HG03066 (cell line): ENCODE results near the gene KCNMA1.

Source experiments
- ATAC-seq: cut with Tn5 transposase; IDR thresholded peaks from one replicate; pipeline ENCODE4 v1.9.1; 2021; ENCODE audit warnings: low read depth; ENCODE audit not compliant: unreplicated experiment

The KCNMA1 gene

GRCh38 chr10:76959111-76959510, 678.5 kb downstream of the KCNMA1 start:
- ATAC-seq, result no peak

DNA sequence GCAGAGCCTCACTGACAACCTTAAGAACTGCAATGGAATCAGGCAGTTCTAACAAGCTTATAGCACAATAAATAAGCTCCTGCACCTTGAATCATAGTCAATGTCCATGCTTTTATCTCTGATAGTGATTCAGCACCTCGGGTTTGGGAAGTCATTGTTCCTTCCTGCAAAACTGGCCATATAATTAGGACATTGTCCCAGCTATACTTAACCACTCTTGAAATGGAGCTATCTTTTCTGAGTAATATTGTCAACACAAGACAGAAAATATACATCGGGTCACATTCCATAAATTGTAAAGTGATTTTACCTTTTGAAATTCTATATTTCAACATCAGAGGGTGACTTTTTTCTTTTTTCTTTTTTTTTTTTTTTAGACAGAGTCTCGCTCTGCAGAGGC, 682.8 kb downstream of the KCNMA1 start:
- no peak for ATAC-seq

- ATAC-seq, result no peak
These were observed 687.3 kb downstream of the KCNMA1 start for GRCh38 chr10:76950354-76950753.

- no peak for ATAC-seq
These were observed 691.3 kb downstream of the KCNMA1 start for GRCh38 chr10:76946270-76946669.

- ATAC-seq, result no peak
These were observed 692.4 kb downstream of the KCNMA1 start for GRCh38 chr10:76945166-76945565.

GRCh38 chr10:76944640-76945039, 693.0 kb downstream of the KCNMA1 start:
- ATAC-seq, result no peak

DNA sequence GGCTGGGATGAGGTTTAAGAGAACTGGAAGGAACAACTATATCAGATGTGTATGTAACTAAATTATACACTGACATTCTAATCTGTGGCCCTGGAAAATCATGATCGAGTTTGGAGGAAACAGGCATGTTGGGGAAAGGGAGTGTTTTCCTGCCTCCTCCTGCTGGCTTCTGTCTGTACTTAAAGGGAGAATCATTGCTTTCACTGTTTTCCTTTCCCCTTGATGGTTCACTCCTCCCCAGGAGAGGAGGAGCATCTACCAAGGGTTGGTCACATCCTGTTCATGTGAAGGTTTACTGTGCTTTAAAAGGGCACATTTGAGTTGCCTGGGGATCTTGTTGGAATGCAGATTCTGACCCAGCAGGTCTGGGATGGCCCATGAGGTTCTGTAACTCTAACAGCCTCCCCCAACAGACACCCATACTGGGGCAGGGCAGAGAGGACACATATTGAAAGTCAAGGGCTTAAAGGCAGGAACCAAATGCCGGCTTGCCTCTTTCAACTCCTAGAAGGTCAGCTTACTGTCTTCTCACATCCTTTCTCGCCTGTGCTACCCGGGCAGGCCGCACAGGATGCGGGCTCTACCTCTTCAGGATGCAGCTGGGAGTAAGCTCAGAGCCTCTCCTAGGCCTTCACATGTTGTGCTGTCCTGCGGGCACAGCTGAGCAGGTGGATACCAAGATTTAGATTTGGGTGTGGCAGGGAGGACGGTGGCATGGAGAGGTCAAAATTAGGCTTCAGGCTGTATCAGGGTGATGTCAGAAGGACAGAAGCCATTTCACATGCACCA, 694.8 kb downstream of the KCNMA1 start:
- ATAC-seq, result no peak

DNA sequence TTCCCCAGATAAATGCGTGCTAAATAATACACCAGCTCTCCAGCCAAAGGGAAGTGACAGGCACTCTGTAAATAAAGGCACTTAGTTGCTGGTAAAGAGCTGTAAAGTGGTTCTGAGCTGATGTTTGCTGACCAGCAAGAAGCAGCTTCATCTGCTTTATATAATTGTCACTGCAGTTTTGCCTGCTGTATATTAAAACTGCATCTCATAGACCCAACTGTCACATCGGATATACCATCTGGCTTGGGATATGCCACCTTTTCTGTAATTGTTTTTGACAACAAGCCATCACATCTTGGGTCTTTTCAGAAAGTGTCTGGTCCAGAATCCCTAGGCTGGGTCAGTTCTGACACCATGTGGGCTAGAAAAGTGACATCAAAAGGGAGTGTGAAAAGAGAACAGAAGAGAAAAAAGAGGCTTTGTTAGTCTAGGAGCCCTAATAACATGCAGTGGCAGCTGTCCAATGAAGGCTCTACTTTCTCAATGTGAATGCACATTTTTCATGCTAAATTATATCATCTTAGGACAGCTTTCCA, 697.6 kb downstream of the KCNMA1 start:
- no peak for ATAC-seq

GRCh38 chr10:76937181-76937600, 700.4 kb downstream of the KCNMA1 start:
- no peak for ATAC-seq

DNA sequence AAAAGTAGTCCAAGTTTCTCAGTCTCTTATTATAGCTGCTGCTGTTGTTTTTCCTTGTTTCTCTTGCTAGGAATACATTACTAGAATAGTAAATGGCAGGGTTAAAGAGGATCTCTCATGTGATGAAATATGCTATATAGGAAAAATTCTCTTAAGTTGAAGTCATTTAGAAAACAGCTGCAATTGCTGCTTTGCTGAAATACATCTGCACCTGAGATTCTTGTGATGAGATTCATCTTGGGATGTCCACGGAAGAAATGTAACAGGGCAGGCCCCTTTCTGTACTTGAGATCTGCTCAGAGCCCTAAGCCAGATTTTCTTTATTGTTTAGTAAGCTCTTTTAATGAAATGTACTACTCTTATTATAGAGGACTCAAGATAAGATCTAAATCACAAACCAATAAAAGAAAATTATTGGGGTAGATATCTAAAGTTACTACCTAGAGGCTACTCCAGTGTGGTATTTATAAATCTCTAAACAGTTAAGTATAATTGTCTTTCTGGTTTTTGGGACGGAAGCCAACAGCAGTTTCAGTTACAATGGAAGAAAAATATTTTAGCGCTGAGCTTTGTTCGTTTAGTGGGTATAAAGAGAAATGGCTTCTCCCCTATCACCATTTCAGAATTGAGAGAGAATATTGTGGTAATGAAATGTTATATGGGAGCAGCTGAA, 701.5 kb downstream of the KCNMA1 start:
- ATAC-seq, result no peak

DNA sequence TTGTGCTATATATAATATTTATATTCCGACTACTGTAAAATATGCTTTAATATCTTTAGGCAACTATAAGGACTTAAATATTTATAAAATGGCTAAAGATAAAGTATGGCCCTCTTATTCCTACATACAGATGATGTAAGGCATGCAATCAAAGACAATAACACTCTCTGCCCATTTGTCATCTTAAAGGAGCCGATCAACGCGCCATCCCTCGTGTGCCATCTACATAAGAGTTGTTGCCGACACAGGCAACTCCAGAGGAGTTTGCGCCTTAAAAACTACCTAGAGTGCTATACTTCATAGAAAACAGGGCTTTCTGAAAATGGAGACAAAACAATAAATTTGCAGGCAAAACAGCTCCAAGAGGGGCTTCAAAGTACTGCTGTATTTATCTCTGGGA, 709.0 kb downstream of the KCNMA1 start:
- ATAC-seq, result no peak

- no peak for ATAC-seq
These were observed 711.8 kb downstream of the KCNMA1 start for GRCh38 chr10:76925636-76926405.

DNA sequence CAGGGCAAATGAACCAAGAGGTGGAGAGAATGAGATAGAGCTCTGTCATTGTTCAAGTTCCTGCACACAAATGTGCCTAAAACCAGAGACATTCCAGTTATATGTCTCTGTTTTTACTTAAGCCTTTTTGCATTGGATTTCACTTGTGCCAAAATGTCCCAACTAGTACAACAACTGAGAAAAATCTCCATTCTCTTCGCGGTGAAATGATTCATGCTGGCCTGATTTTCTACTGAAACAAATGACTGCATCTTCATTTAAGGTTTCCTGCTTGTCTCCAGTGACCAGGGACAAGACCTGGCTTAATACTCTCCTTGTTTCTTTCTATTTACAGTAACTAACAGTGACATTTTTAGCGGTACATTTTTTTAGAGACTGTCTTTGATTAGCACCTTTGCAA, 714.9 kb downstream of the KCNMA1 start:
- no peak for ATAC-seq

GRCh38 chr10:76921383-76922010, 716.1 kb downstream of the KCNMA1 start:
- no peak for ATAC-seq

DNA sequence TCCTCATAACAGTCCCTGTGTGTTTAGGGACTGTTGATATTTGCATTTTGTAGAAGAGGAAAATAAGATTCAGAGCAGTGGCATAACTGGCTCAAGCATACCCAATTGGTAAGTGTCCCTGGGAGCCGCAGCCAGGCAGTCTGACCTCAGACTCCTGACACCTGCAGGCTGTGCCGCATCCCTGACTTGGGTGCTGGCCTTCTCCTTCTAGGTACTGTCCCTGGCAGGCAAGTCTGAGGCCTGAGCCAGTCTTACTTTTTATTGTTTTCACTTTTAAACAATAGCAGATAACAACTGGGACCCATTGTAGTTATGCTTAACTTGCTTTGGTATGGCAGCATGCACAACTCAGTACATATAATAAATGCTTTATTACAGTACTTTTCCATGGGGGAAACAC, 717.0 kb downstream of the KCNMA1 start:
- ATAC-seq, result no peak

GRCh38 chr10:76918106-76918505, 719.5 kb downstream of the KCNMA1 start:
- ATAC-seq, result no peak

- ATAC-seq, result no peak
These were observed 720.5 kb downstream of the KCNMA1 start for GRCh38 chr10:76917071-76917470.

DNA sequence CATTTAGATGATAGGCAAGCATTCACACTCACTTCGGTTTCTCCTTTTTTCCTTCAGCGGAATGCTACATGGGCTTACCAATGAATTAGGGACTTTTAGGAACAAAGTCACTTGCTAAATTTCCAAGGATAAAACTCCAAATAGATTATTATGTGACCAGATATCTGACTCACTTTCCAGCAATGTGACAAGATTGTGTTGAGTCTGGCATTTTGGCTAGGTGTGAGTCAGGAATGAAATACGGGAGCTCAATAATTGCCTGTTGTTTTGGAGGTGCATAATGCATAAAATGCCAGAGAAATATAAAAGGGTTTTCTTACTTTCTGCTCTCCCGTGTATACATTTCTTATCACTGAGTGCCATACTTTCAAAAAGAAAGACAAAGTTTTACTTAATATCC, 721.1 kb downstream of the KCNMA1 start:
- no peak for ATAC-seq

DNA sequence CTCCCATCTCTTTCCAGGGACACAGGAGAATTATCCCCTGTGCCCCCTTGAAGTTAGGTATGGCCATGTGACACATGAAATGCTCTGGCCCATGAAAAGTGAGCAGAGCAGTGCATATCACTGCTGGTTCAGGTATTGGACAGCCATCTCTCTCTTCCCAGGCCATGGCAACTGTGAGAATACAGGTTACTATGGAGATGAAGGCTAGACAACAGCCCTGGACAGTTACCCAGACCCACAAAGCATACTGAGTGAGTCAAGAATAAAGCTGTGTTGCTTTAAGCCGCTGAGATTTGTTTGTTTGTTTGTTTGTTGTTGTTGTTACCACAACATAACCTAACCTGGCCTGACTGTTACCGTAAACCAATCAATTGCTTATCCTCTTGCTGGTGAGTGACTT, 722.3 kb downstream of the KCNMA1 start:
- ATAC-seq, result no peak

DNA sequence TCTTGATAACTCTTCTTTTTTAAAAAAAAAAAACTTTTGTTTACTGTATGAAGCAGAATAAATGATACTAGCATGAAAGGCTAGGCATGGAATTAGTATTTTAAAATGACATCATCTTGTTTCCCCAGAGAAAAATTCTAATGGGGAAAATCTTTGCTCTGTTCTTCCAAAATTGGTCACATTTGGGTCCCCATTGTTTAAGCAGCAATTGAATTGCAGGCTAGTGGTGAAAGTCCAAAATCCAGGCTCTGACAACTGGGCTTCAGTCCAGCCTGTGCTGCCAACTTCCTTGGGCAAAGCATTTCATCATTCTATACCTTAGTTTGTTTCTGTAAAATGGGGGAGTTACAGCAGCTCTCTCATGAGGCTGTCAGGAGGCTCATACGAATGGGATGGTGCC, 726.4 kb downstream of the KCNMA1 start:
- no peak for ATAC-seq
